ENCODE results near the gene ZNF3. TPM values are rescaled to one million over a fixed set of nuclear protein-coding genes. Genes with fewer than 3 reads are reported as not detected.
A peak's percentile ranks its signal among the peaks of the same experiment; 100 is the strongest.

Gene ZNF3
- total and polyA plus RNA-seq, 7 donors, result 11.2 to 26.4 (median 17.1) TPM

DNA sequence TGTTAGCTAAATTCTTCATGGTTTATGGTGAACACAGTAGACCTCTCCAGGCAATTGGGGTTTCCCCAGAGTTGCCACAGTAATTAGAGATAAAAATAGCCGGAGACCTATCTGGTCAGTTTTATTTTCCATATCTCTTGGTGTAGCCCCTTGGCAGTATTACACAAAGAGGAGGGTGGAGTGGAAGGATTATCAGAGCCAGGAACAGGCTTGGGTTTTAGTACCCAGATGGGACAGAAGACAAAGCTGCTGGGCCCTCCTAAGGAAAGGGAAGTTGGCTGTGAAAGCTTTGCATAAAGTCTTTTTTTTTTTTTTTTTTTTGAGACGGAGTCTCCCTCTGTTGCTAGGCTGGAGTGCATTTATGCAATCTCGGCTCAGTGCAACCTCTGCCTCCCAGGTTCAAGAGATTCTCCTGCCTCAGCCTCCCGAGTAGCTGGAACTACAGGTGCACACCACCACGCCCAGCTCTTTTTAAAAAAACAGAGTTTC is 22.2 kb downstream of the ZNF3 start:
- TF ChIP-seq, protein P1, sequence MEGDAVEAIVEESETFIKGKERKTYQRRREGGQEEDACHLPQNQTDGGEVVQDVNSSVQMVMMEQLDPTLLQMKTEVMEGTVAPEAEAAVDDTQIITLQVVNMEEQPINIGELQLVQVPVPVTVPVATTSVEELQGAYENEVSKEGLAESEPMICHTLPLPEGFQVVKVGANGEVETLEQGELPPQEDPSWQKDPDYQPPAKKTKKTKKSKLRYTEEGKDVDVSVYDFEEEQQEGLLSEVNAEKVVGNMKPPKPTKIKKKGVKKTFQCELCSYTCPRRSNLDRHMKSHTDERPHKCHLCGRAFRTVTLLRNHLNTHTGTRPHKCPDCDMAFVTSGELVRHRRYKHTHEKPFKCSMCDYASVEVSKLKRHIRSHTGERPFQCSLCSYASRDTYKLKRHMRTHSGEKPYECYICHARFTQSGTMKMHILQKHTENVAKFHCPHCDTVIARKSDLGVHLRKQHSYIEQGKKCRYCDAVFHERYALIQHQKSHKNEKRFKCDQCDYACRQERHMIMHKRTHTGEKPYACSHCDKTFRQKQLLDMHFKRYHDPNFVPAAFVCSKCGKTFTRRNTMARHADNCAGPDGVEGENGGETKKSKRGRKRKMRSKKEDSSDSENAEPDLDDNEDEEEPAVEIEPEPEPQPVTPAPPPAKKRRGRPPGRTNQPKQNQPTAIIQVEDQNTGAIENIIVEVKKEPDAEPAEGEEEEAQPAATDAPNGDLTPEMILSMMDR (IDR thresholded peaks at IDR 0.05), result no peak
- ATAC-seq, result no peak
- no peaks in the 10 kb centered on the region for H3K27me3 ChIP-seq (ENCODE audit: insufficient read depth in 3 of 3, low read length in 2 of 3)
- intact Hi-C loops (cut with DNase I), result loop anchor here in 1 of 2 donors (10.0 kb wide), 1 partner anchor 144 kb away; the partner anchor contains the start of gene TRIM4
- H3K36me3 ChIP-seq (ENCODE audit: insufficient read depth in 1 of 2, low read depth in 1 of 2), result peaks cover 3 to 76% of the 10 kb centered on the region in 2 donors
- H3K4me3 ChIP-seq, result no peak overlapping the region
- 90 to 93% (median 93%) methylated on average over 5 of the region's 5 CpGs for WGBS, 3 donors
- DNase-seq, result no peak
- no peaks in the 10 kb centered on the region for H3K9me3 ChIP-seq
- no peak overlapping the region for H3K27ac ChIP-seq
- no peaks in the 10 kb centered on the region for H3K4me1 ChIP-seq

DNA sequence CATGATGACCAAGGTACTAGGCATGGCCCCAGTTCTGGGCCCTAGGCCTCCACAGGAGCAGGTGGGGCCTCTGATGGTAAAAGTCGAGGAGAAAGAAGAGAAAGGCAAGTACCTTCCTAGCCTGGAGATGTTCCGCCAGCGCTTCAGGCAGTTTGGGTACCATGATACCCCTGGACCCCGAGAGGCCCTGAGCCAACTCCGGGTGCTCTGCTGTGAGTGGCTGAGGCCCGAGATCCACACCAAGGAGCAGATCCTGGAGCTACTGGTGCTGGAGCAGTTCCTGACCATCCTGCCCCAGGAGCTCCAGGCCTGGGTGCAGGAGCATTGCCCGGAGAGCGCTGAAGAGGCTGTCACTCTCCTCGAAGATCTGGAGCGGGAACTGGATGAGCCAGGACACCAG is 24.5 kb downstream of the ZNF3 start:
- peaks cover 0 to 53% of the 10 kb centered on the region in 2 donors for H3K36me3 ChIP-seq (ENCODE audit: insufficient read depth in 1 of 2, low read depth in 1 of 2)
- no peaks in the 10 kb centered on the region for H3K9me3 ChIP-seq
- intact Hi-C loops (cut with DNase I), result loop anchor here in 1 of 2 donors (10.0 kb wide), 1 partner anchor 142 kb away; the partner anchor contains the start of gene TRIM4
- TF ChIP-seq, protein P1 (IDR thresholded peaks at IDR 0.05), result no peak
- ATAC-seq (no peak), DNase-seq (no peak)
- no peaks in the 10 kb centered on the region for H3K4me1 ChIP-seq
- H3K27ac ChIP-seq, result no peak overlapping the region
- H3K27me3 ChIP-seq (ENCODE audit: insufficient read depth in 3 of 3, low read length in 2 of 3), result no peaks in the 10 kb centered on the region
- WGBS, 3 donors, result 95 to 96% (median 95%) methylated on average over 10 of the region's 10 CpGs
- no peak overlapping the region for H3K4me3 ChIP-seq

DNA sequence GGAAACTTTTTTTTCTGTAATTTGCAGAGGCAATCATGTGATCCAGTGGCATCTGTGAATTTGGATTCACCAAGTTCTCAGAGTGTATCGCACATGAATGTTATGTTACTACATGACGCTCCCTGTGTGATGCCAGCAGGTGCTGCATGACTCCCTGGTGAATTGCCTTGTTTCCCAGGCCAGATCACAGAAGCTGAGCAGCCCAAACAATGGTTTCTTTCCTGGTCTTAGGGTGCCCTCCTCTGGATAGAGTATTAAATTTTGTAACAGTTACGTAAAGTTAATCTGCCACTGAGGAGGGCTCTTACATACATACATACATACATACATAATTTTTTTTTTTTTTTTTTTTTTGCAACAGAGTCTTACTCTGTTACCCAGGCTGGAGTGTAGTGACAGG is 28.3 kb downstream of the ZNF3 start:
- Histone ChIP-seq H3K36me3 (ENCODE audit: insufficient read depth in 1 of 2, low read depth in 1 of 2) (peaks cover 0 to 15% of the 10 kb centered on the region in 2 donors), H3K27me3 (ENCODE audit: insufficient read depth in 3 of 3, low read length in 2 of 3) (no peaks in the 10 kb centered on the region), H3K27ac (no peak overlapping the region), H3K4me1 (peaks cover 6% of the 10 kb centered on the region), H3K4me3 (no peak overlapping the region), H3K9me3 (no peaks in the 10 kb centered on the region)
- WGBS, 3 donors, result 20 to 28% (median 26%) methylated on average over 3 of the region's 3 CpGs
- ATAC-seq, result peak; percentile 53 to 80 (median 74)
- DNase-seq, result peak; percentile 32 to 66
- intact Hi-C loops (cut with DNase I), result loop anchor here in 1 of 2 donors (10.0 kb wide), 1 partner anchor 138 kb away; the partner anchor contains the start of gene TRIM4
- TF ChIP-seq, protein P1 (IDR thresholded peaks at IDR 0.05), result no peak

DNA sequence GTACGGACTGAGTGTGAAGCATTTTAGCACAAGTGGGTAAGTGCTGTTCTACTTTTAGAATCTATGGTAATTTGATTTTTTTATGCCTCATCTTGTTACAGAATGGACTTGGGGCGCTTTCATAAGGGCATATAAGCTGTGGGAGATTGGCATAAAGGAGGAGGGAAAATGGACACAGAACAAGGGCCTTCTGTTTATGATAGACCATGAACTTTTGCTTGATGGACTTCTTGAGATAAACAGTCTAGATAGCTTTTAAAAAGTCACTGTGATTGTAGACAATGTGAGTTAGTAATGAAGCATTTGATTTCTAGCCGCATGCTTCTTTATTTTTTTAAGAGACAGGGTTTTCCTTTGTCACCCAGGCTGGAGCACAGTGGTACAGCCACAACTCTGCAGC is 29.9 kb downstream of the ZNF3 start:
- DNase-seq, result no peak
- intact Hi-C loops (cut with DNase I), result loop anchor here in 1 of 2 donors (10.0 kb wide), 1 partner anchor 137 kb away; the partner anchor contains the start of gene TRIM4
- no peaks in the 10 kb centered on the region for H3K36me3 ChIP-seq (ENCODE audit: insufficient read depth in 1 of 2, low read depth in 1 of 2)
- H3K4me1 ChIP-seq, result peaks cover 6% of the 10 kb centered on the region
- ATAC-seq, result no peak
- TF ChIP-seq, protein P1 (IDR thresholded peaks at IDR 0.05), result no peak
- H3K27ac ChIP-seq, result no peak overlapping the region
- no peak overlapping the region for H3K4me3 ChIP-seq
- 70 to 90% (median 80%) methylated on average over 3 of the region's 3 CpGs for WGBS, 3 donors
- no peaks in the 10 kb centered on the region for H3K27me3 ChIP-seq (ENCODE audit: insufficient read depth in 3 of 3, low read length in 2 of 3)
- no peaks in the 10 kb centered on the region for H3K9me3 ChIP-seq

All from psoas muscle (tissue), 8 donors.